Mesenchymal stem cell (in vitro differentiated cells and primary cell): ENCODE results near the gene MGMT.

Source experiments
- DNase-seq: peaks from one replicate; pipeline ENCODE4 v3.0.0-alpha.2; 2013
- H2AFZ ChIP-seq: one replicate; pipeline ENCODE4 v1.6.1; 2013; ENCODE audit warnings: low read depth, mild to moderate bottlenecking, control low read depth, inconsistent platforms, low read length, moderate library complexity
- H2AK5ac ChIP-seq: 2 replicates; pipeline ENCODE4 v1.6.1; 2013; ENCODE audit warnings: low read length, moderate library complexity, mild to moderate bottlenecking, inconsistent platforms; ENCODE audit not compliant: severe bottlenecking
- H2BK120ac ChIP-seq: one replicate; pipeline ENCODE4 v1.6.1; 2013; ENCODE audit warnings: low read depth, mild to moderate bottlenecking, inconsistent platforms, low read length, moderate library complexity
- H2BK12ac ChIP-seq, 2 experiments: one replicate each; pipeline ENCODE4 v1.6.1; 2013; ENCODE audit warnings: inconsistent platforms in 2 of 2, low read length in 2 of 2, mild to moderate bottlenecking in 2 of 2, moderate library complexity in 2 of 2, control low read depth in 1 of 2
- H2BK15ac ChIP-seq: one replicate; pipeline ENCODE4 v1.6.1; 2013; ENCODE audit warnings: mild to moderate bottlenecking, low read depth, inconsistent platforms; ENCODE audit not compliant: poor library complexity, severe bottlenecking
- H2BK5ac ChIP-seq: 2 replicates; pipeline ENCODE4 v1.6.1; 2013; ENCODE audit warnings: low read depth, mild to moderate bottlenecking, low read length, control low read depth, inconsistent platforms; ENCODE audit not compliant: poor library complexity, severe bottlenecking
- H3K14ac ChIP-seq, 2 experiments: one replicate each; pipeline ENCODE4 v1.6.1; 2013; ENCODE audit warnings: inconsistent platforms in 2 of 2, low read length in 2 of 2, control low read depth in 1 of 2, mild to moderate bottlenecking in 1 of 2, moderate library complexity in 1 of 2
- H3K18ac ChIP-seq, 2 experiments: one replicate each; pipeline ENCODE4 v1.6.1; 2013; ENCODE audit warnings: inconsistent platforms in 2 of 2, low read length in 2 of 2, control low read depth in 1 of 2, low read depth in 1 of 2, mild to moderate bottlenecking in 1 of 2
- H3K23ac ChIP-seq, 2 experiments: one replicate each; pipeline ENCODE4 v1.6.1; 2013; ENCODE audit warnings: inconsistent platforms in 2 of 2, low read length in 2 of 2, mild to moderate bottlenecking in 2 of 2, moderate library complexity in 2 of 2, control low read depth in 1 of 2
- H3K27ac ChIP-seq: 2 replicates; pipeline ENCODE4 v1.5.1; 2013; ENCODE audit warnings: mild to moderate bottlenecking, moderate library complexity, low read length, control low read depth, inconsistent platforms; ENCODE audit not compliant: poor library complexity, severe bottlenecking
- H3K27me3 ChIP-seq, 2 experiments: 2 replicates each; pipeline versions ENCODE4 v1.6.1 to v1.7.0; 2013; ENCODE audit warnings: low read length in 2 of 2, mild to moderate bottlenecking in 2 of 2, moderate library complexity in 2 of 2, control low read depth in 1 of 2, inconsistent platforms in 1 of 2; ENCODE audit not compliant: control insufficient read depth in 1 of 2, insufficient read depth in 1 of 2
- H3K36me3 ChIP-seq, 2 experiments: 2 replicates each; pipeline versions ENCODE4 v1.6.1 to v1.7.0; 2013; ENCODE audit warnings: low read length in 2 of 2, control low read depth in 1 of 2, inconsistent platforms in 1 of 2, low read depth in 1 of 2, mild to moderate bottlenecking in 1 of 2; ENCODE audit not compliant: insufficient read depth in 2 of 2, control insufficient read depth in 1 of 2
- H3K4ac ChIP-seq, 2 experiments: one replicate each; pipeline ENCODE4 v1.6.1; 2013; ENCODE audit warnings: inconsistent platforms in 2 of 2, low read length in 2 of 2, mild to moderate bottlenecking in 2 of 2, moderate library complexity in 2 of 2, control low read depth in 1 of 2, low read depth in 1 of 2
- H3K4me1 ChIP-seq: 2 replicates; pipeline ENCODE4 v1.6.1; 2013; ENCODE audit warnings: low read depth, low read length, control low read depth; ENCODE audit not compliant: control insufficient read depth, insufficient read depth
- H3K4me2 ChIP-seq: 2 replicates; pipeline ENCODE4 v1.6.1; 2013; ENCODE audit warnings: low read length, mild to moderate bottlenecking, inconsistent platforms; ENCODE audit not compliant: poor library complexity, severe bottlenecking
- H3K4me3 ChIP-seq, 2 experiments: 2 replicates each; pipeline versions ENCODE4 v1.5.1 to v1.7.0; 2013; ENCODE audit warnings: low read length in 2 of 2, mild to moderate bottlenecking in 2 of 2, control low read depth in 1 of 2, low read depth in 1 of 2; ENCODE audit not compliant: insufficient read depth in 1 of 2
- H3K79me1 ChIP-seq: replicated peaks from 2 replicates; pipeline ENCODE4 v1.6.1; 2013; ENCODE audit warnings: mild to moderate bottlenecking, control low read depth, low read length, inconsistent platforms; ENCODE audit not compliant: poor library complexity, severe bottlenecking
- H3K9ac ChIP-seq: 2 replicates; pipeline ENCODE4 v1.7.0; 2013; ENCODE audit warnings: mild to moderate bottlenecking, low read length, moderate library complexity
- H3K9me3 ChIP-seq: 2 replicates; pipeline ENCODE4 v1.7.0; 2013; ENCODE audit warnings: mild to moderate bottlenecking, low read length; ENCODE audit not compliant: control insufficient read depth
- H4K8ac ChIP-seq: one replicate; pipeline ENCODE4 v1.6.1; 2013; ENCODE audit warnings: inconsistent platforms, mild to moderate bottlenecking, low read length, moderate library complexity
- H4K91ac ChIP-seq: one replicate; pipeline ENCODE4 v1.6.1; 2013; ENCODE audit warnings: mild to moderate bottlenecking, low read length, inconsistent platforms
- WGBS: methylation state at CpG from one replicate; pipeline ENCODE4 v1.1.7; 2013; ENCODE audit warnings: mixed read lengths; 5-methylcytosine and 5-hydroxymethylcytosine counted together

Gene MGMT

DNA sequence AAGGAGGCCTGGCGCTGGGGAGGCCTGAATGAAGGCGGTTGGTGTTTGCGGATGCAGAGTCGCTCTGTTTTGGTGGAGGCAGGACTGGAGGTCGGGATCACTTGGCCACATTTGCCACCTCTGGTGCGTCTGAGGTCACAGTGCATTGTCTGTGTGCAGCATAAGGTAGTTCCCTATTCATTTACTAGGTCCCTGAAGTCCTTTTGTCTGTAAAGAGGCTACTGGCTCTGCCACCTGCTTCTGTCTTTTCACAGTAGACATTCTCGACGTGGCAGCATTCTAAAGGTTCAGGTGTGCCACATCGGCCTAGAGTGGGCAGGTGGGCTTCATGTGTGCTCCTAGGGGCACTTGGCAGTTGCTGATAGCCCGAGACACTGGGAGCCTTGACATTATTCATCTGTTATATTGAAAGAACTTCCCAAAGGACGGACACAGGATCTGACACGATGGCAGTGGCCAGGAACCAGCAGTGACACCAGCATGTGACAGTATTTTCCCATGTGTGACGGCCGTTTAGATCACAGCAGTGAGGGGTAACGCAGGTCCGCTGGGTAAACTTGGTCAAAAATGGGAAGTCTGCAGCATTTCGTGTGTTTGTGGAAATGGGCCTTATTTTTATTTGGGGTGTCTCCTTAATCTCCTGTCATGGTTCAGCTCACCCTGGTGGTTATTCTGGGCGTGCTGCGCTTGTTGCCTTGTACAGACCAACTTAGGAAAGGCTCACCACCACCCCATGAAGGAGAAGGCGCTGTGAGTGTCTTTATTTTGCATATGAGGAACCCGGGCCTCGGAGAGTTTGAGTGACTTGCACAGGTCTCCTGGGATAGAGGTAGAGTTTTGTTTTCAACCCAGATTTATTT, 5.9 kb downstream of the MGMT start:
- Histone ChIP-seq H3K23ac (no peak overlapping the region), H3K4me1 (peaks cover 7% of the 10 kb centered on the region), H3K14ac (no peak overlapping the region), H4K8ac (no peak overlapping the region), H2BK15ac (no peak overlapping the region), H2BK12ac (no peak overlapping the region), H3K27ac (no peak overlapping the region), H2BK120ac (no peak overlapping the region), H2AK5ac (no peak overlapping the region), H3K4me3 (no peak overlapping the region), H3K18ac (no peak overlapping the region), H2AFZ (no peak overlapping the region), H3K27me3 (no peaks in the 10 kb centered on the region), H3K4ac (no peak overlapping the region), H3K36me3 (peaks cover 18 to 36% of the 10 kb centered on the region in 2 experiments), H2BK5ac (no peak overlapping the region), H3K79me1 (peaks cover 73% of the 10 kb centered on the region), H3K4me2 (no peak overlapping the region), H3K9ac (no peak overlapping the region), H4K91ac (no peak overlapping the region), H3K9me3 (no peaks in the 10 kb centered on the region)
- DNase-seq: no peak
- WGBS: 93% methylated on average over 22 of the region's 22 CpGs

DNA sequence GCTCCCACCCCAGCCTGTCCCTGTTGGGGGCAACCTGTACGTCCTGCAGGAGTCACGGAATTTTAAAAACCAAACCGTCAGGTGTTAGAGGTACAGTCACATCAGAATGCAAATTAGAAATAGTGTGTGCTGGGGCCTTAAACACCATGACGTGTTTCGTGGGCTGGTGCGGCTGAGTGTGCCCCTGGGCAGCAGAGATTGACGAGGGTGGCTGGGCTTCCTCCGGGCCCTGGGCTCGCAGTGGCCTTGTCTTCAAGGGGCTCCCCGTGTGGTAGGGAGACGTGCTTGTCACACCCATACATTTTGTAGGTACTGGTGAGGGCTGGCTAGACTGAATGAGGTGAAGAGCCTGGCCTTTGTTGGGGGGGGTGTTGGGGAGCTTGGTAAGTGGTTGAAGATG, 7.6 kb downstream of the MGMT start:
- H2BK5ac ChIP-seq: no peak overlapping the region
- H2BK12ac ChIP-seq: no peak overlapping the region
- peaks cover 4% of the 10 kb centered on the region for H3K4me1 ChIP-seq
- no peak overlapping the region for H3K9ac ChIP-seq
- H3K9me3 ChIP-seq: no peaks in the 10 kb centered on the region
- no peak overlapping the region for H3K4me3 ChIP-seq
- no peak overlapping the region for H4K8ac ChIP-seq
- no peak overlapping the region for H3K18ac ChIP-seq
- 93% methylated on average over 11 of the region's 11 CpGs for WGBS
- H3K27ac ChIP-seq: no peak overlapping the region
- H2BK120ac ChIP-seq: no peak overlapping the region
- H3K27me3 ChIP-seq: no peaks in the 10 kb centered on the region
- no peak overlapping the region for H3K23ac ChIP-seq
- H3K14ac ChIP-seq: no peak overlapping the region
- DNase-seq: no peak
- H3K4me2 ChIP-seq: no peak overlapping the region
- H4K91ac ChIP-seq: no peak overlapping the region
- H3K79me1 ChIP-seq: peaks cover 75% of the 10 kb centered on the region
- no peak overlapping the region for H2AK5ac ChIP-seq
- H2BK15ac ChIP-seq: no peak overlapping the region
- H3K4ac ChIP-seq: no peak overlapping the region
- H3K36me3 ChIP-seq: peaks cover 18 to 35% of the 10 kb centered on the region in 2 experiments
- no peak overlapping the region for H2AFZ ChIP-seq

DNA sequence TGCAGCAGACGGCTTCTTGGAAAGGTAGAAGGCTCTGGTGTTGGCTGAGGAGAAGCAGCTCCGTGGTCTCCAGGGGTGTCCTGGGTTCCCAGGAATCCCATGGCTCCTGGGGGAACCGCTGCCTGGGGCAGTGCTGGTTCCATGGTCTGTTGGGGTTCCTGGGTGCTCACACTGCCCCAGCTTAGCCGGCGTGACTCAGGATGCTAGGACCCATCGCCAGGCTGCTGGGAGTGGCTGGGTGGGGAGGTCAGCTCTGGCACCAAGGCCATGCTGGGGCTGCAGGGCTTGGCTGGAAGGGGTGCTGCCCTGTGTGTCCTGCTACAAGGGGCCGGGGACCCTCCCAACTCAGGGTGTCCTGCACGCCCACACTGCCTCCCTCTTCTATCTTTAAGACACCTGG, 9.4 kb downstream of the MGMT start:
- H2BK5ac ChIP-seq: no peak overlapping the region
- H4K8ac ChIP-seq: no peak overlapping the region
- H3K23ac ChIP-seq: no peak overlapping the region
- H3K18ac ChIP-seq: no peak overlapping the region
- H2AK5ac ChIP-seq: no peak overlapping the region
- no peak overlapping the region for H2BK12ac ChIP-seq
- H3K36me3 ChIP-seq: peaks cover 16 to 32% of the 10 kb centered on the region in 2 experiments
- no peak overlapping the region for H4K91ac ChIP-seq
- no peak overlapping the region for H3K4me3 ChIP-seq
- peaks cover 16% of the 10 kb centered on the region for H3K9me3 ChIP-seq
- H2BK120ac ChIP-seq: no peak overlapping the region
- H2BK15ac ChIP-seq: no peak overlapping the region
- H3K79me1 ChIP-seq: peaks cover 74% of the 10 kb centered on the region
- H3K27me3 ChIP-seq: no peaks in the 10 kb centered on the region
- H3K4ac ChIP-seq: no peak overlapping the region
- no peak overlapping the region for H3K27ac ChIP-seq
- H3K9ac ChIP-seq: no peak overlapping the region
- WGBS: 89% methylated on average over 8 of the region's 8 CpGs
- H3K14ac ChIP-seq: no peak overlapping the region
- no peak for DNase-seq
- H2AFZ ChIP-seq: no peak overlapping the region
- no peak overlapping the region for H3K4me2 ChIP-seq
- H3K4me1 ChIP-seq: no peaks in the 10 kb centered on the region

DNA sequence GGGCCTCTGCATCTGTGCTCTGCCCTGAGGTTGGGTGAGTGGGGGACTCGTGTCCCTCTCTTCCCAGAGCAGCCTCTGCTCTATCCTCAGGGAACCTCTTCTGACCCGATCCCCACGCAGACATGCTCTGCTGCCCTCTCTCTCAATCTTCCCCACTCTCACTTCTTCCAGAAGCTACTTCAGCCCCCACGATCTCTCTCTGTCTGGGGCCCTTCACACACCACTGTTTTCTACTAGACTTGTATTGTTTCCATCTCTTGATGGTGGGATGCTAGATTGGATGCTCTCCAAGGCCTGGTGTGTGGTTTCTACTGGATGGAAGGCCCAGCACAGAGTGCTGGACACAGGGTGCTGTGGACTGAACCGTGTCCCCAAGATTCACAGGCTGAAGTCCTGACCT, 10.0 kb downstream of the MGMT start:
- H3K18ac ChIP-seq: no peak overlapping the region
- no peak overlapping the region for H2AFZ ChIP-seq
- no peak overlapping the region for H4K8ac ChIP-seq
- no peak overlapping the region for H3K4me2 ChIP-seq
- no peak overlapping the region for H2BK12ac ChIP-seq
- H3K9me3 ChIP-seq: peaks cover 22% of the 10 kb centered on the region
- H3K9ac ChIP-seq: no peak overlapping the region
- H2BK15ac ChIP-seq: no peak overlapping the region
- H4K91ac ChIP-seq: no peak overlapping the region
- no peak for DNase-seq
- no peak overlapping the region for H2BK120ac ChIP-seq
- H3K36me3 ChIP-seq: peaks cover 11 to 29% of the 10 kb centered on the region in 2 experiments
- no peak overlapping the region for H3K23ac ChIP-seq
- H3K4me1 ChIP-seq: no peaks in the 10 kb centered on the region
- no peak overlapping the region for H2AK5ac ChIP-seq
- no peak overlapping the region for H3K4me3 ChIP-seq
- H3K27me3 ChIP-seq: no peaks in the 10 kb centered on the region
- H3K79me1 ChIP-seq: peaks cover 68% of the 10 kb centered on the region
- H3K27ac ChIP-seq: no peak overlapping the region
- no peak overlapping the region for H3K14ac ChIP-seq
- WGBS: 89% methylated on average over 5 of the region's 5 CpGs
- H3K4ac ChIP-seq: no peak overlapping the region
- no peak overlapping the region for H2BK5ac ChIP-seq
